Tibial nerve (tissue), 4 donors: ENCODE results near the gene EXOC3L2. TPM values are rescaled to one million over a fixed set of nuclear protein-coding genes. Genes with fewer than 3 reads are reported as not detected.
"Not testable (repeated sequence)": the region's sequence is repeated elsewhere in the genome, so short reads cannot be mapped to it uniquely, and the experiment has no call there.

Experiments used
- DNase-seq, 2 donors: peaks; one replicate each; pipeline ENCODE4 v3.0.0-alpha.2; 2019; ENCODE audit warnings: low spot score in 2 of 2
- H3K27ac ChIP-seq, 4 donors: fragments of 200-600 bp; sonication (generic) in 3 of 4; one replicate each; pipeline ENCODE4 v1.5.1; 2017 to 2019; ENCODE audit warnings: mild to moderate bottlenecking in 1 of 4
- H3K27me3 ChIP-seq, 2 donors: fragments of 200-600 bp; sonication (generic) in 1 of 2; one replicate each; pipeline versions ENCODE4 v1.5.1 to v1.6.0; 2017 to 2019
- H3K36me3 ChIP-seq, 3 donors: fragments of 200-600 bp; sonication (generic); one replicate each; pipeline ENCODE4 v1.5.1; 2018 to 2019
- H3K4me1 ChIP-seq, 4 donors: fragments of 200-600 bp; sonication (generic) in 3 of 4; one replicate each; pipeline ENCODE4 v1.5.1; 2017 to 2019
- H3K4me3 ChIP-seq, 4 donors: fragments of 200-600 bp; sonication (generic) in 3 of 4; one replicate each; pipeline ENCODE4 v1.5.1; 2017 to 2019; ENCODE audit warnings: mild to moderate bottlenecking in 1 of 4, moderate library complexity in 1 of 4
- H3K9me3 ChIP-seq, 4 donors: fragments of 200-600 bp; sonication (generic) in 3 of 4; one replicate each; pipeline ENCODE4 v1.5.1; 2017 to 2019
- EP300 ChIP-seq, 2 donors: sonication (generic); formaldehyde crosslinking; IDR thresholded peaks; one replicate each; pipeline ENCODE4 v1.6.1; 2017; ENCODE audit warnings: antibody characterized with exemption in 2 of 2, mild to moderate bottlenecking in 1 of 2
- POLR2A ChIP-seq, 2 donors: fragments of 450-650 bp; IDR thresholded peaks; one replicate each; pipeline ENCODE4 v1.6.1; 2017; ENCODE audit warnings: antibody characterized with exemption in 2 of 2, mild to moderate bottlenecking in 2 of 2, moderate library complexity in 2 of 2
- WGBS, 2 donors: methylation state at CpG; one replicate each; pipeline ENCODE4 v1.1.5; 2018; 5-methylcytosine and 5-hydroxymethylcytosine counted together
- total RNA-seq, 4 donors: library from RNA; depleted of rRNA; stranded (reverse); fragments of >200 nt; gene quantifications; one replicate each; pipeline ENCODE4 v1.1.0, GENCODE V29; 2016
- TF ChIP-seq, protein P1 (sequence below), 5 experiments: fragments of 200-600 bp in 3 of 5; fragments of 450-650 bp in 2 of 5; sonication (generic) in 3 of 5; IDR thresholded peaks; one replicate each; pipeline ENCODE4 v1.5.1; 2016 to 2019; ENCODE audit warnings: antibody characterized with exemption in 5 of 5, mild to moderate bottlenecking in 3 of 5, moderate library complexity in 2 of 5

Gene EXOC3L2
- total RNA-seq, 4 donors from 2014 or later: 0.63 to 3.7 (median 2.3) TPM

DNA sequence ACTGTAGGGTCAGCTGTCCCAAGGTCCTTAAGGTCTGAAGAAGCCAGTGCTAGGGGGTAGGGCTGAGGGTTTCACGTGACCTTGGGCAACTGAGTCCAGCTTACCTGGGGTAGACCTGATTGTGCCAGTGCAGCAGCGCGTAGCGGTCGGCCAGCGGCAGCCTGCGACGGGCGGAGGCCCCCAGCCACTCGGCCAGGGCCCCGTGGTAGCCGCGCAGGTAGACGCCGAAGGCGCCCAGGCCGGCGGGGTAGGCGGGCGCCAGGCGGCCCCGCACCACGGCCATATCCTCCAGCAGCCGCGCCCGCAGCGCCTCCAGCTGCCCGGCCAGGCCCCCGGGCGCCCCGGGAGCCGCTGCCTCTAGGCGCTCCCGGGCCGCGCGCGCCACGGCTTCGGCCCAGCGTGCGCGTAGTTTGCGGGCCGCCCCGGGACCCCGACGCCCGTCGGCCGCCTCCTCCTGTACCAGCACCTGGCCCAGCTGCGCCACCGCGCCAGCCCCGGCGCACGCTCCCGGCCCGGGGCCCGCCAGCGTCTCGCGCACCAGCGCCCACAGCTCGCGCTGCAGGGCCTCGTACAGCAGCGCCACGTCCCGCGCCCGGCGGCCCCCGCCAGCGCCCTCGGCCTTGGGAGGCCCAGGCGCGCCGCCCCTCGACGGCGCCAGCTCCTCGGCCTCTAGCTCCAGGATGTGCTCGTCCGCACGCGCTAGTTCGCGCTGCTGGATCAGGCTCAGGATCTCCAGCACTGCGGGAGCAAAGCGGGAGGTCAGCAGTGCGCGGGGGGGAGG is 10.9 kb downstream of the EXOC3L2 start:
- Histone ChIP-seq H3K4me1 (peaks cover 0 to 5% (median 0%) of the 10 kb centered on the region in 4 donors), H3K27ac (no peak overlapping the region), H3K9me3 (no peaks in the 10 kb centered on the region), H3K36me3 (no peaks in the 10 kb centered on the region), H3K27me3 (peaks cover 0 to 24% of the 10 kb centered on the region in 2 donors), H3K4me3 (no peak overlapping the region)
- DNase-seq: no peak
- TF ChIP-seq, protein P1, sequence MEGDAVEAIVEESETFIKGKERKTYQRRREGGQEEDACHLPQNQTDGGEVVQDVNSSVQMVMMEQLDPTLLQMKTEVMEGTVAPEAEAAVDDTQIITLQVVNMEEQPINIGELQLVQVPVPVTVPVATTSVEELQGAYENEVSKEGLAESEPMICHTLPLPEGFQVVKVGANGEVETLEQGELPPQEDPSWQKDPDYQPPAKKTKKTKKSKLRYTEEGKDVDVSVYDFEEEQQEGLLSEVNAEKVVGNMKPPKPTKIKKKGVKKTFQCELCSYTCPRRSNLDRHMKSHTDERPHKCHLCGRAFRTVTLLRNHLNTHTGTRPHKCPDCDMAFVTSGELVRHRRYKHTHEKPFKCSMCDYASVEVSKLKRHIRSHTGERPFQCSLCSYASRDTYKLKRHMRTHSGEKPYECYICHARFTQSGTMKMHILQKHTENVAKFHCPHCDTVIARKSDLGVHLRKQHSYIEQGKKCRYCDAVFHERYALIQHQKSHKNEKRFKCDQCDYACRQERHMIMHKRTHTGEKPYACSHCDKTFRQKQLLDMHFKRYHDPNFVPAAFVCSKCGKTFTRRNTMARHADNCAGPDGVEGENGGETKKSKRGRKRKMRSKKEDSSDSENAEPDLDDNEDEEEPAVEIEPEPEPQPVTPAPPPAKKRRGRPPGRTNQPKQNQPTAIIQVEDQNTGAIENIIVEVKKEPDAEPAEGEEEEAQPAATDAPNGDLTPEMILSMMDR (IDR thresholded peaks at IDR 0.05): no peak
- no peak for TF ChIP-seq POLR2A (IDR thresholded peaks at IDR 0.05)
- TF ChIP-seq EP300 (IDR thresholded peaks at IDR 0.05): no peak
- 19 to 34% methylated on average over 65 to 89 of the region's 93 CpGs for WGBS, 2 donors

DNA sequence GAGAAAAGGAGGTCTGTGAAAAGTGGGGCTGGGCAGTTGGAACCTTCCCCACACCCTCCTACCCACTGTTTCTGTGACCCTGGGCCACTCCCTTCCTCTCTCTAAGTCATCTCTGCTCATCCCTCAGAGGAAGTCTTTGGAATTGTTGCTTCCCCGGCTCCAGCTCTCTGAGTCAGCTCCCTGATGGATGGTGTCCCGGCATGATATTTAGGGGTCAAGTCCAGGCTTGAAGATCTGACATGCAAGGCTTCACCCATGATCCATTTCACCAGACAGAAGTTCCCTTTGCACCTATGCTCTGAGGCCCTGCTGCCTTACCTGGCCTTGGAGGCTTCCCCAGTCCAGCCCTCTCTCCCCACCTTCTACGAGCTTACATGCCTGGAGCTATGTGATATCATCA is 13.3 kb downstream of the EXOC3L2 start:
- DNase-seq: no peak
- TF ChIP-seq POLR2A (IDR thresholded peaks at IDR 0.05) (no peak), EP300 (IDR thresholded peaks at IDR 0.05) (no peak)
- TF ChIP-seq, protein P1 (IDR thresholded peaks at IDR 0.05): no peak
- H3K9me3 ChIP-seq: no peaks in the 10 kb centered on the region
- WGBS, 2 donors: 72% methylated on average over 3 of the region's 3 CpGs
- no peak overlapping the region for H3K4me3 ChIP-seq
- H3K27ac ChIP-seq: no peak overlapping the region
- H3K36me3 ChIP-seq: no peaks in the 10 kb centered on the region
- peaks cover 0 to 5% (median 0%) of the 10 kb centered on the region in 4 donors for H3K4me1 ChIP-seq
- peaks cover 0 to 24% of the 10 kb centered on the region in 2 donors for H3K27me3 ChIP-seq

DNA sequence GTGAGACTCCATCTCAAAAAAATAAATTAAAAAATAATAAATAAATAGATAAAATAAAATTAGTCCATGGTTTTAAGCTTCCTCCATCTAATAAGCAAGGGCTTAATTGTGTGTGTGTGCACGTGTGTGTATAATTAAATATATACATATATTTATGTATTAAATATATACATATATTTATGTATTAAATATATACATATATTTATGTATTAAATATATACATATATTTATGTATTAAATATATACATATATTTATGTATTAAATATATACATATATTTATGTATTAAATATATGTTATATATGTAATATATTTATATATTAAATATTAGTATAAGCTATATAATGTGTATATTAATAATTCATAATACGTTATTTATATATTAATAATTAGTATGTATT is 16.2 kb downstream of the EXOC3L2 start:
- H3K9me3 ChIP-seq, H3K36me3 ChIP-seq, H3K27ac ChIP-seq, H3K4me1 ChIP-seq, H3K4me3 ChIP-seq, H3K27me3 ChIP-seq, DNase-seq: not testable (repeated sequence)
- WGBS, 2 donors: 92 to 94% methylated on average over 2 of the region's 2 CpGs

DNA sequence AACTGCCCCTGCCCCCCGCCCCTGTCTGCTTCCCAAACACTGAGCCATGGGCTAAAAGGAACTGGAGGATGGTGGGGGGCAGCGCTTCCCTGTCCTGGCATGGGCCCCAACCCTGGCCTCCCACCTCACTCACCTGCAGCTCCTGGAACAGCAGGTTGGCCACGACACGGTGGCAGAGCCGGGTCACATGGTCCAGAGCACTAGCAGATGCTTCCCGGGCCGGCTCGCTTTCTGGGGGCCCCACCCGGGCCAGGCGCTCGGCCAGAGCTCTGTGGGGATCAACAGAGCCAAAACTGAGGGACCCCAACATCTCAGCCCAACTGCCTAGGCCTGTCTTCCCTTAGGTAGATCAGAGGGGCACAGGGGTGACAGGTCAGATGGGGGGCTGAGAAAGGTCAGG is 20.6 kb downstream of the EXOC3L2 start:
- 48 to 80% methylated on average over 1 to 11 of the region's 11 CpGs for WGBS, 2 donors
- no peaks in the 10 kb centered on the region for H3K4me1 ChIP-seq
- TF ChIP-seq EP300 (IDR thresholded peaks at IDR 0.05) (no peak), POLR2A (IDR thresholded peaks at IDR 0.05) (no peak)
- TF ChIP-seq, protein P1 (IDR thresholded peaks at IDR 0.05): no peak
- peaks cover 0 to 5% of the 10 kb centered on the region in 2 donors for H3K27me3 ChIP-seq
- no peak overlapping the region for H3K4me3 ChIP-seq
- no peaks in the 10 kb centered on the region for H3K9me3 ChIP-seq
- H3K27ac ChIP-seq: no peak overlapping the region
- H3K36me3 ChIP-seq: no peaks in the 10 kb centered on the region
- DNase-seq: no peak

DNA sequence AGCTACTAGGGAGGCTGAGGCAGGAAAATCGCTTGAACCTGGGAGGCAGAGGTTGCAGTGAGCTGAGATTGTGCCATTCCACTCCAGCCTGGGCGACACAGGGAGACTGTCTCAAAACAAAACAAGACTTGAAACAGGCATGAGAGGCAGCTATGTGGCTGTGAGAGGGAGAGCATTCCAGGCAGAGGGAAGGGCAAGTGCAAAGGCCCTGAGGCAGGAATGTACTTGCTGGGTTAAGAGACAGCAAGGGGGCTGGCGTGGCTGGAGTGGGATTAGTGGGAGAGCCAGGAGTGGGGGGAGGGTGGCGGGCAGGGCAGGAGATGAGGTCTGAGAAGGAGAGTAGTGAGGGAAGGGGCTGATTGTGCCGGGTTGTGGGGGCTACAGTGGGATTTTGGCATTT is 21.3 kb downstream of the EXOC3L2 start:
- H3K36me3 ChIP-seq: no peaks in the 10 kb centered on the region
- H3K27me3 ChIP-seq: peaks cover 0 to 7% of the 10 kb centered on the region in 2 donors
- H3K4me1 ChIP-seq: peaks cover 0 to 3% (median 0%) of the 10 kb centered on the region in 4 donors
- no peak overlapping the region for H3K27ac ChIP-seq
- H3K9me3 ChIP-seq: no peaks in the 10 kb centered on the region
- no peak overlapping the region for H3K4me3 ChIP-seq
- WGBS, 2 donors: 76 to 88% methylated on average over 5 of the region's 5 CpGs
- no peak for DNase-seq
- TF ChIP-seq POLR2A (IDR thresholded peaks at IDR 0.05): no peak
- TF ChIP-seq, protein P1 (IDR thresholded peaks at IDR 0.05): no peak
- TF ChIP-seq EP300 (IDR thresholded peaks at IDR 0.05): no peak
